ENCODE measurements around the gene DARS2.
"Not testable (repeated sequence)": the region's sequence is repeated elsewhere in the genome, so short reads cannot be mapped to it uniquely, and the experiment has no call there.

Gene DARS2

GRCh38 chr1:173824315-173825081 lies at the start of gene DARS2, which contains the start of gene CENPL:
Gene DARS2 (plus strand): TSS chr1:173824673. CDS start chr1:173825230, 557 bp downstream.
Gene CENPL (minus strand): TSS chr1:173824883. CDS start chr1:173811299, 13,584 bp downstream.
- peak; percentile 96 for DNase-seq

GRCh38 chr1:173775578-173776226 lies 48.8 kb upstream of the DARS2 start:
- DNase-seq, result no peak

- no peak for DNase-seq
Measured at GRCh38 chr1:173779936-173780335, 44.5 kb upstream of the DARS2 start.

- no peak for DNase-seq
Measured at GRCh38 chr1:173784997-173785396, 39.5 kb upstream of the DARS2 start.

- DNase-seq, result no peak
Measured at GRCh38 chr1:173789841-173790240, 34.6 kb upstream of the DARS2 start.

GRCh38 chr1:173798078-173798477 lies 26.4 kb upstream of the DARS2 start:
- no peak for DNase-seq

- not testable (repeated sequence) for DNase-seq
Measured at GRCh38 chr1:173799995-173800394, 24.5 kb upstream of the DARS2 start.

GRCh38 chr1:173802961-173803360 lies 21.5 kb upstream of the DARS2 start:
- DNase-seq, result no peak

GRCh38 chr1:173813654-173814053 lies 10.8 kb upstream of the DARS2 start:
- DNase-seq, result not testable (repeated sequence)

- DNase-seq, result no peak
Measured at GRCh38 chr1:173818459-173818858, 6.0 kb upstream of the DARS2 start.

- no peak for DNase-seq
Measured at GRCh38 chr1:173821680-173822079, 2.8 kb upstream of the DARS2 start.

GRCh38 chr1:173823781-173824314 lies 625 bp upstream of the DARS2 start:
- no peak for DNase-seq

- DNase-seq, result no peak
Measured at GRCh38 chr1:173827611-173828010, 3.1 kb downstream of the DARS2 start.

- no peak for DNase-seq
Measured at GRCh38 chr1:173832748-173833147, 8.3 kb downstream of the DARS2 start.

- no peak for DNase-seq
Measured at GRCh38 chr1:173852105-173852504, 27.6 kb downstream of the DARS2 start.

- DNase-seq, result no peak
Measured at GRCh38 chr1:173853074-173853473, 28.6 kb downstream of the DARS2 start.

- DNase-seq, result no peak
Measured at GRCh38 chr1:173856014-173856413, 31.5 kb downstream of the DARS2 start.

- no peak for DNase-seq
Measured at GRCh38 chr1:173856903-173857302, 32.4 kb downstream of the DARS2 start.

GRCh38 chr1:173857363-173857917 lies 33.0 kb downstream of the DARS2 start:
- no peak for DNase-seq

GRCh38 chr1:173859547-173859946 lies 35.1 kb downstream of the DARS2 start:
- not testable (repeated sequence) for DNase-seq

- DNase-seq, result no peak
Measured at GRCh38 chr1:173860065-173860464, 35.6 kb downstream of the DARS2 start.

GRCh38 chr1:173861731-173862145 lies 37.3 kb downstream of the DARS2 start:
- DNase-seq, result no peak

- DNase-seq, result not testable (repeated sequence)
Measured at GRCh38 chr1:173862146-173862768, 37.8 kb downstream of the DARS2 start.
